Measurements from ENCODE around the gene SLC27A5.
"Not testable (repeated sequence)": the region's sequence is repeated elsewhere in the genome, so short reads cannot be mapped to it uniquely, and the experiment has no call there.

SLC27A5 gene

DNA sequence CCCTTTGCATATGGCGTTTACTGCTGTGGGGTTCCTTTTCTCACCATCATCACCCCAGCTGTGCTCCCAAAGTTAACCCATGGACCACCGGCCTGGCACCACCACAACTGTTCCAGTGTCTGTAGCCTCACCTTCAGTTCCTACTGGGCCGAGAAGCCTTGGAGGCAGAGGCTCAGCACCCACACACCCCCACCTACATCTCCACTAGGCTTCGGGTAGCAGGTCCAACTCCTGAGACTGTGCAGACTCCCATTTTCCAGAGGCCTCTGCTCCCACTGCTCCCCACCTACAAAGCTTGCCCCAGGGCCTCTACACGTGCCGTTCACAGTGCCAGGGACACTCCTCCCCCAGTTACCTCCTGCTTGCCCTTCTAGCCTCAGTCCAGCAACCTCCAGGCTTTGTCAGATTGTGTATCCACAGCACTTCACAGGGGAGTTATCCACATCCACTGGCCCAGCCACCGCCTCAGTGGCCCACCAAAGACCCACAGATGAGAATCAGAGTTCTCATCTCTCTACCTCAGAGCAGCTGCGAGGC, 14.1 kb downstream of the SLC27A5 start:
- DNase-seq (ENCODE audit: low spot score): no peak

DNA sequence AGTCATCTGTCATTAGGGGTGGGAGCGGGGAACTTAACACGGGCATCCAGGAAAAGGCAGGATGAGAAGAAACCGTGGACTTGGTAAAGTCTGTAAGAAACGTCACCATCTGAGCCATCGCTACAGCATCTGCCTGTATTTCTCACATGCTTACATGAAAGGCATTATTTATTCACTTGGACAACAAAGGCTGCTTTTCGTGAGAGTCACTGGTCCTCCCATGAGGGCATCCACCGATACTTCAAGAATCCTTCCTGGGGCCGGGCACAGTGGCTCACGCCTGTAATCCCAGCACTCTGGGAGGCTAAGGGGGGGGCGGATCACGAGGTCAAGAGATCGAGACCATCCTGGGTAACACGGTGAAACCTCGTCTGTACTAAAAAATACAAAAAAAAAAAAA, 19.5 kb downstream of the SLC27A5 start:
- DNase-seq (ENCODE audit: low spot score): no peak

DNA sequence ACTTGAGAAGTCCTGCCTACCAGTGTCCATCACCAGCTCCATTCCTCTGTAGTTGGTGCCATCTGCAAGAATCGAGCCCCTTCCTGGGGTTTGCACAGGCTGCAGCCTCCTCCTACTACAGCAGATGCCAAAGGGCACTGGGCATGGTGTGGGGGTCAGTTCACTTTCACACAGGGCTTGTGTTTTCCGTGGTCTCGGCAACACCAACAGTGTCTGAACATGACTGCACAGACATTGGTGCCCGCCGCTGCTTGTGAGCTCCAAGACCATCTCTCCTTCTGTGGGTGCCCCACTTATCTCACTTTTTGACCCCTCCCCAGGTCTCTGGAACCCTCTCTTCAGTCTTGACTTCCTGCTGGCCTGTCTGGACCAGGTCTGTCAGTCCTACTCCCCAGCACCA, 20.4 kb downstream of the SLC27A5 start:
- no peak for DNase-seq (ENCODE audit: low spot score)

DNA sequence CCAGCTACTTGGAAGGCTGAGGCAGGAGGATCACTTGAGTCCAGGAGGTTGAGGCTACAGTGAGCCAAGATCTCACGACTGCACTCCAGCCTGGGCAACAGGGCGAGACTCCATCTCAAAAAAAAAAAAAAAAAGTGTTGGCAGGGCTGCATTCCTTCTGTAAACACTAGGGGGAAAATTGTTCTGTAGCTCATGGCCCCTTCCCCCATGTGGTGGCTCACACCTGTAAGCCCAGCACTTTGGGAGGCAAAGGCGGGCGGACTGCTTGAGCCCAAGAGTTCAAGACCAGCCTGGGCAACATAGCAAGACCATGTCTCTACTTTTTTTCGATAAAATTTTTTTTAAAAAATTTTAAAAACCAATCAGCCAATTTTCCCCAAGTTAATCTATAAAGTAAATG, 27.4 kb downstream of the SLC27A5 start:
- DNase-seq (ENCODE audit: low spot score): not testable (repeated sequence)

DNA sequence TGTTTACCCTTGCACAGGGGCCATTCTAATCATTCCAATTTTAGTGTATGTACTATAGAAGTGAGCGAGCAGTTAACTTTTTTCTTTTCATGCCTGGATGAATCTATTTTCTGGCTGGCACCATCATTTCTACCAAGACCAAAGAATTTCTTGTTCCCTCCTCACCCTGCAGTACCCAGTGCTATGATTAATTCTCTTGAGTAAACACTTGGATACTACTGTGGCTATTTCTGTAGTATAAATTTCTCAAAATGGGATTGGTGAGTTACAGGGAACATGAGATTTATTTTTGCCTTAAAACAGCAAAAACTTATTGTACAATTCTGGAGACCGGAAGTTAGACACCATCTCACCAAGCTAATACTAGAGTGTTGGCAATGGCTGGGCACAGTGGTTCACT, 28.0 kb downstream of the SLC27A5 start:
- DNase-seq (ENCODE audit: low spot score): no peak

DNA sequence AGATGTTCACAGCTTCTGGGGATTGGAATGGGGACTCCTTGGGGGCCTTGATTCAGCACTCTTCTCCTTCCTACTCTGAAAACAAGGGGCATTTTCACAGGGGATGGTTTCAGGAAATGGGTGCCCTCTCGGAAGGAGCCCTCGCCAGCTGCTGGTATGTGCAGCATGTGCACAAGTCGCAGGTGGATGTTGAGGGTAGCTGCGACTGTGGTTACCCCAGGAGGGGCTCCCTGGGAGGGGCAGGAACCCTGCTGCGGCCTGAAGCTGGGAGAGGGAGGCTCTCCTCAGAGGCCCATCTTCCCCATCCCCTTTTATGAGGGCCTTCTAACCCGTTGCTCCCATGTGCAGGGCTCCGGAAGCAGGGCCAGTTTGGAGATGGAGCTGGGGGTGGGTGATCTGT, 29.4 kb downstream of the SLC27A5 start:
- DNase-seq (ENCODE audit: low spot score): peak; percentile 3

DNA sequence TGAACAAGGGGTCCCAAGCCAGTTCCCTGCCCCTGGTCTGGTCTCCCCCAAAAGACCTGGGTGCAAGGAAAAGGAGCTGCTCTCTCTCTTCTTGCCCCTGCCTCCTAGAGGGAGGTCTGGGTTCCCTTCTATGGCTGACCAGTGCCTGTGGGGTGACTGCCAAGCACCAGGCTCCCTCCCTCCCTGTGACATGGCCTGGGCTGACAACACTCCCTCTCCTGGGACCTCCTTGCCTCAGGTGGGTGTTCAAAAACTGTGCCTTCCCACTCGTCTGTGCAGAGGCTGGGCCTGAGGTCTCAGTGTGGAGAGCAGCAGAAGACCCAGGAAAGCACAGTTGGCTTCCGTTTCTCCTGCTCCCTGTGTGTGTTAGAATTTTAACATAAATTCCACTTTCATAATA, 31.0 kb downstream of the SLC27A5 start:
- DNase-seq (ENCODE audit: low spot score): no peak

DNA sequence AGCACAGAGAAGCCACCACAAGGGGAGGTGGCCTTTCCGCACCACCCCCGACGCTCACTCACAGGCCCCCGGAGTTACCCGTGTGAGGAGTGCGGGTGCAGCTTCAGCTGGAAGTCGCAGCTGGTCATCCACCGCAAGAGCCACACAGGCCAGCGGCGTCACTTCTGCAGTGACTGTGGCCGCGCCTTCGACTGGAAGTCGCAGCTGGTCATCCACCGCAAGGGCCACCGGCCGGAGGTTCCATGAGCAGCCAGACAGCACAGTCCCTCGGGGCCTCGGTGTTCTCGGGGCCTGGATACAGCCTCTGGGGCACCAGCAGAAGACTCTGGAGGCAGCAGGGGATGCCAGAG, 31.3 kb downstream of the SLC27A5 start:
- DNase-seq (ENCODE audit: low spot score): peak; percentile 14

DNA sequence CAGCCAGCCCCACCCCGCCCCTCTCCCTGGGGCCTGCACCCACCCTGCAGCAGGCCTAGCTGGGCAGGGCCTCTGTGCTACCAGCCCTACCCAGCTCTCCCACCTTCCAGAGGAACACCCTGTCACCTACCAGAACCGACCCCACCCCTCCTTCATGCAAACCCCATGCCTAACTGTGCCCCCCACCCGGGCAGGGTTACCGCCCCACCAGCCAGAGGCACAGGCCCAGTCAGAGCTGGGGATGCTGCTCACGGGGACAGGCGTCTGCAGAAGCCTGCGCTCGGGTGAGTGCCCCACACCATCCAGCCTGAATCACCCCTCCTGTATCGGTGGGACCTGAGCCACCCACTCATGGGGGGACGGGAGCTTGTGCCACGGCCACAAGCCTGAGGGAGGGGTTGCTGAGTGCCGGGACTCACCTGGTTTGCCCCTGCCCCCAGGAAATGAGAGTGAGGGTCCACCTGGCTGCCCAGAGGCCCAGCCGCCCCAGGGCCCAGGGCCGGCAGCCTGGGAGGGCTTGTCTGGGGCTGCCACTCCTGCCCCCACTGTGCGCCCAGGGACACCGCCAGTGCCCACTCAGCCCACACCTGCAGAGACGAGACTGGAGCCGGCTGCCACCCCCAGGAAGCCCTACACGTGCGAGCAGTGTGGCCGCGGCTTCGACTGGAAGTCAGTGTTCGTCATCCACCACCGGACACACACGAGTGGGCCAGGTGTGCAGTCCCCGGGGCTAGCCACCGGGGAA, 31.9 kb downstream of the SLC27A5 start:
- no peak for DNase-seq (ENCODE audit: low spot score)

DNA sequence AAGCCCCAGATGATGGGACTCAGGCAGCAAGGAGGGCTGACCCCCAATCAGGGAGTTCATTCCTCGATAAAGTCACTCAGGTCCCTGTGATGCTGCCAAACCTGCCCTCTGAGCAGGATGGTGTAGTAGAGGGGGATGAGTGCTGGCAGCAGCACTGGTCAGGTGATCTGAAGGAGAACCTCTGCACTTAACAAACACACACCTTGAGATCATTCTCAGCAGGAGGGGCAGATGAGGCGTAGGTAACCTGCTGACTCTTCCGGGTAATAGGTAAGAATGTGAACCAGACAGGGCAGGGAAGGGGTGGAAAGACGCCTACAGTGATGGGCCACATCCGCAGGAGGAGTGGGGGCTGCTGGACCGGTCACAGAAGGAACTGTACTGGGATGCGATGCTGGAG, 32.5 kb downstream of the SLC27A5 start:
- peak; percentile 14 for DNase-seq (ENCODE audit: low spot score)

DNA sequence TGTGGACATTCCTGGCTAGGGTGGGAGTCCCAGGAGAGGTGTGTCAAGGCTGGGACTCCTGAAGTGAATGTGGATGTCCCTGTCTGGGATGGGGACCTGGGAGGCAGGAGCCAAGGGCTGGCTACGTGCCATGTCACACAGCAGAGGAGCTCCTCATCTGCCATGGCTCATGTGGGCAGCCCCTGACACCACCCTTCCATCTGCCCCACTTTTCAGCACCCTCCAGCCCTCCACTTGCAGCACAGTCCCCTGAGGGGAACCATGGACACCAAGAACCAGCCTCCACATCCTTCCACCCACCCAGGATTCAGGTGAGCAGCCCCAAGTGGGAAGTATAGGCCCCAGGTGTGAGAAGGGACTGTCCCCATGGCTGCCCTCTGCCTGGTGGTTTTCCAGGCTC, 33.9 kb downstream of the SLC27A5 start:
- DNase-seq (ENCODE audit: low spot score): peak; percentile 22

DNA sequence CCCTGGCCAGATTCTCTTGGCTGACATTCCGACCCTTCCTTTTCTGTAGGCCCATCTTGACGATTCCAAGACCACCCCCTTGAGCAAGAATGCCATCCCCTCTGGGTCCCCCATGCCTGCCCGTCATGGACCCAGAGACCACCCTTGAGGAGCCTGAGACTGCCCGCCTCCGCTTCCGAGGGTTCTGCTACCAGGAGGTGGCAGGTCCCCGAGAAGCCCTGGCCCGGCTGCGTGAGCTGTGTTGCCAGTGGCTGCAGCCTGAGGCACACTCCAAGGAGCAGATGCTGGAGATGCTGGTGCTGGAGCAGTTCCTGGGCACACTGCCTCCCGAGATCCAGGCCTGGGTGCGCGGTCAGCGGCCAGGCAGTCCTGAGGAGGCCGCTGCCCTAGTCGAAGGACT, 34.7 kb downstream of the SLC27A5 start:
- peak; percentile 21 for DNase-seq (ENCODE audit: low spot score)

DNA sequence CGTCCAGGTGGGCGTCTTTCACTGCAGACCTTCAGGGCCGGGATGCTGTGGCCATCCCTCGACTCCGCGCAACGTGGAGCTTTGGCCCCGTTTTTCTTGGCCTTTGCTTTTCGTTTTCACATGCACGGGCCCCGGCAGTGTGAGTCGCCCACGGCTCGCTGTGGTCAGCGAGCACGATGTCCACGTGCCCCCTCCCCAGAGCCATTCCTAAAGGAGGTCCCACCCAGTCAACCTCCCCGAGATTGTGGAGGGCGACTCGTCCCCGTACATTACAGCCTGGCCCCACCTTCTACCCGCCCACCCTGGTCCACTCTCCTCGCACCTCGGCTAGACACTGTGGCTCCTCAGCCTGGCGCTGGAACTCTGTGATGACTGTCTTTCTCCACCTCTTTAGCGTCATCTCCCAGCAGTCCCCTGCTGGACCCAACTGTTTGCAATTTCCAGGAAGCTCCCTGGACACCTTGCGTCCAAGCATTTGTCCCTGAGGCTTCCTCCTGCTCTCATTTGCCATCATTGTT, 35.2 kb downstream of the SLC27A5 start:
- peak; percentile 50 for DNase-seq (ENCODE audit: low spot score)

DNA sequence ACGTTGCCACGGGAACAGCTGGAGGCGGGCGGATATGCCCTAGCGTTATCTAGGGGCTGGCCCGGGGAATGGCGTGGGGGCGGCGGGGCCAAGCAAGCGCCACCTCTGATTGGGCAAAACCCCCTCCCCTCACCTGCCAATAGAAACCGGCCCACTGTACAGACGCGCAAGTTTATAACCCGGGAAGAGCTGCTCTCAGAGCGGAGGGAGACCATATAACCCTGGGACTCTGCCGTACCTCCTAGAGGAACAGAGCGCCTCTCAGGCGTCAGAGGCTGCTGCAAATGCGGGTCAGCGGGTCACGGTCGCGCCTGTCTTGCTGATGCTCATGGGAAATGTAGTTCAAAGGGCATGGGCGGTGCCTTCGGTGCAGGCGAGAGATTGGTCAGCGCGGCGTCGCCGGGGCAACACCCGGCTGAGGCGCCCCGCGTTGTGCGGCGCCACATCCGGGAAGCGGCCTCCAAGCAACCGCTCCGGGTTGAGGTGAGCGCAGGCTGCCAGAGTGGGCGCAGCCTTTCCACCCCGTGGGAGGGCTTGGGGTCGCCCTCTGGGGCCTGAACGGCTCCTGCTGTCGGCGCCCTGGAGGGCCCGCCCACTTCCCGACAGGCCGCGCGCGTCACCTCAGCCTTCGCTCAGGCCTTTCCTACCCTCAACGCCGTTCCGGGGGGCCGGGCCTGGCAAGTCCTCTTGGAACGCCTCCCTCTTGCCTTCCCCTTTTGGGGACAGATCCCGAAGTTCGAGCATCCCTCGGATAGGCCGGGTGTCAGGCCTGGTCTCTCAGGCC, 35.9 kb downstream of the SLC27A5 start, which contains the start of gene ZNF446:
TSS of gene ZNF446 (plus strand) at position 639 of the 784 bp plus-strand sequence. CDS start 867 bp downstream, outside the sequence.
- DNase-seq (ENCODE audit: low spot score): peak; percentile 95

DNA sequence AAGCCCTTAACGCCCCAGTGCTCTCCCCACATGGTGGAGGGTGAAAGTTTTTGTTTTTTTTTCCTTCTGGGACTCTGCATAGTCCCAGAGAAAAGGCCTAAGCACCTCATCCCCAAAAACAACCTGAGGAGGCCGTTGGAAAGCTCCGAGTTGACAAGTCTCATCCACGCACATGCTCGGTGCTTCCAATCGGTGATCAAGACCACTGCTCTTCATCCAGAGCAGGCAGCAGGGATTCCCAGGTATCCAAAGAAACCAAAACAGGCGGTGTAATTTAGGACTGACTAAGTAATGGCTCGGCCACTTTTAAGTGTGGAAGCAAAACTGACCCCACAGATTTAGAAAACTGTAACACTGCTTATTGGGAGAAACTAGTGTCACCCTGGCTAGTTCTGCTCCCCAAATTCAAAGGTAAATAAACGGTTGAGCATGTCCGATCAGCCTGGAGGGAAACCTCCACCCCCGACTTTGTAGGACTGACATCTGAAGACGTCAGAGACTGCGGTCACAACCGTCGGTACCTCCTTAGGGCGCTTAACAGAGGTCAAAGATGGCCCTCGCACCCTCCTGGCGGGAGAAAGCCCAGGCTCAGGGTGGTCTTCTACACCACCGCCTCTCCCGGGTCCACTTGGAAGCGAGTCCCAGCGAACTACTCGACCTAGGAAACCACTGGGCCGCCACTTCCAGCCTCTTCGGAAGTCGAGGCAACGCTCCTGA, 36.6 kb downstream of the SLC27A5 start:
- peak; percentile 23 for DNase-seq (ENCODE audit: low spot score)

DNA sequence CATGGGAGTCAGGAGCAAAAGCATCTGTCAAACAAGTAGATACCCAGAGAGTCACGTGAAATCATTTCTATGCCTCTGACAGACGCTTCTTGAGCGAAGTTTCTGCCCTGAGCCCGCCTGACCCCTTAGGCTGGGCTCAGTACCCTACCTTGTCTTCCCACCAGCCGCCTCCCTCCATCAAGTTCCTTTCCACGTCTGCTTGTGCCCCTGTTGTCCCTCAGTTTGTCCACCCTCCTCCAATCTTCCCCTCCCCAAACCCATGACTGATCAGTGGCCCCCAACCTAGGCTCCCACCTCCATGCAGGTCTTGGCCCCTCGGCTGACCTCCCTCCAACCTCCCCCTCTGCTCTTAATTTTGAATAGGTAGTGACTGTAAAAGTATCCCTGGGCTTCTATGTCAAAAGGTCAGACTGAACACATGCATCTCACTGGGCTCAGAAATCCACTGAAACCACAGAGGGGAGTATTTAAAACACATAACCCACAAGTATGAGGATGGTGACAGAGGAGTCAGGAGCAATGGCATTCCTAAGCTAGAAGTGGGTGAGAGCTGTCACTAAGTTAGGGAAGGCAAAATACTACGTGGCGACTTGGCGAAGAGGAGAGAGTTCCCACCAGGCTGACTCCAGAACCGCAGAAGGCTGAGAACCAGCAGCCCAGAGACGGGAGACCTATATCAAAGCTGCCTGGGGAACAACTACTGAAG, 37.3 kb downstream of the SLC27A5 start:
- peak; percentile 20 for DNase-seq (ENCODE audit: low spot score)

DNA sequence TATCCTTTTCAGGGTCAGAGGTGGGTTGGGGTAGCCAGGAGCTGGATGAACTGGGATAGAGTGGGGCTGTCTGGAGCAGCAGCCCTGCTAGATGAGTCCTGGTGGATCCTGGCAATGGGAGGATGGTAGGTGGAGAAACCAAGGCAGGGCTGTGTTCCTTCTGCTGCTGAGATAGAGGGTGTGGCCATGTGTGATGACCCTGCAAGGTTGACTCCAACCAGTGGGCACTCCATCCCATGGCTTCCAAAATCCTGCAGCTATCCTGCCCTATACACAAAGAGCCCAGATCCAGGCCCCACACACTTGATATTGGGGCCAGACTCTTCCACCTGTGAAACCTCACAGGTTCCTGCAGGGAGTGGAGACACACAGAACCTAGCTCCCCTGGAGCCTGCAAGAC, 38.0 kb downstream of the SLC27A5 start:
- no peak for DNase-seq (ENCODE audit: low spot score)

DNA sequence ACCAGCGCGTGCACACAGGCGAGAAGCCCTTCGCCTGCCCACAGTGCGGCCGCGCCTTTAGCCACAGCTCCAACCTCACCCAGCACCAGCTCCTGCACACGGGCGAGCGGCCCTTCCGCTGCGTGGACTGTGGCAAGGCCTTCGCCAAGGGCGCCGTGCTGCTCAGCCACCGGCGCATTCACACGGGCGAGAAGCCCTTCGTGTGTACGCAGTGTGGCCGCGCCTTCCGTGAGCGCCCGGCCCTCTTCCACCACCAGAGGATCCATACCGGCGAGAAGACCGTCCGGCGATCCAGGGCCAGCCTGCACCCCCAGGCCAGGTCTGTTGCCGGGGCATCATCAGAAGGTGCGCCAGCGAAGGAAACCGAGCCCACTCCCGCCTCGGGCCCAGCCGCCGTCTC, 40.1 kb downstream of the SLC27A5 start:
- DNase-seq (ENCODE audit: low spot score): no peak

DNA sequence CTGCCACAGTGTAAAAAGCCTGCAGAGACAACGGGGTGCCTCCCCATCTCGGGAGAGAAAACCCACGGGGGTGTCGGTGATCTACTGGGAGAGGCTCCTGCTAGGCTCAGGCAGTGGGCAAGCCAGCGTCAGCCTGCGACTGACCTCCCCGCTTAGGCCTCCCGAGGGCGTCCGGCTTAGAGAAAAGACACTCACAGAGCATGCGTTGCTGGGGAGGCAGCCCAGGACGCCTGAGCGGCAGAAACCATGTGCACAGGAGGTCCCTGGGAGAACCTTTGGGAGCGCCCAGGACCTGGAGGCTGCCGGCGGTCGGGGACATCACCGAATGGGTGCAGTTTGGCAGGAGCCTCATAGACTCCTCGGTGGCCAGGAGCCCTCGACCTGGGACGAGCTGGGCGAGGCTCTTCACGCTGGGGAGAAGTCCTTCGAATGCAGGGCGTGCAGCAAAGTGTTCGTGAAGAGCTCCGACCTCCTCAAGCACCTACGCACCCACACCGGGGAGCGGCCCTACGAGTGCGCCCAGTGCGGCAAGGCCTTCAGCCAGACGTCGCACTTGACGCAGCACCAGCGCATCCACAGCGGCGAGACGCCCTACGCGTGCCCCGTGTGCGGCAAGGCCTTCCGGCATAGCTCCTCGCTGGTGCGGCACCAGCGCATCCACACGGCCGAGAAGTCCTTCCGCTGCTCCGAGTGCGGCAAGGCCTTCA, 40.8 kb downstream of the SLC27A5 start:
- peak; percentile 5 for DNase-seq (ENCODE audit: low spot score)

DNA sequence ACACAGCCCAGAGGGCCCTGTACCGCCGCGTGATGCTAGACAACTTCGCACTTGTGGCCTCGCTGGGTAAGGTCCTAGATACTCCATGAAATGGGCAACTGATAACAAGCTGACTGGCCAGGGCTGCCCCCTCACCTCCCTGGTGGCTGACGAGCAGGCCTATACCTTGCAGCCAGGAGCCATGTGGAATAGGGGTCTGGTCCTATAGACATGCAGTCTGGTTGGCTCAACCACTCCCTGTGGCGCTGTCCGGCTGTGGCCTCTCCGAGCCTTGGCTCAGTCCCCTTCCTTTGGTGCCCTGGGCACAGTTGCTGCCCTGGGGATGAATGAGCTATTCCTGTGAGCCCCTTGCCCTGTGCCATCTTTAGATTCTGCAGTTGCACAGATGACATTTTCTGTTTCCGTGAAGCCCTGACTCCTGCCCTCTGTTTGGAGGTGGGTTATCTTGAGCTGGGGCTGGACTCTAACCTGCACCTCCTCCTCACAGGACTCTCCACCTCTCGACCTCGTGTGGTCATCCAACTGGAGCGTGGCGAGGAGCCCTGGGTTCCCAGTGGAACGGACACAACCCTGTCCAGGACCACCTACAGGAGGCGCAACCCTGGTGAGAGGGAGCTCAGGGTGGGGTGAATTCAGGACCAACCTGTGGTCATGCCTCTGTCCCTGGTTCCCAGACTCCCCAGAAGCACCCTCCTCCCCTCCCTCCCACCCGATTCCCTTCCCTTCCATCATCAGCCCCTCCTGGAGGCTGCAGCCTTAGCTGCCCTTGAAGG, 42.4 kb downstream of the SLC27A5 start:
- no peak for DNase-seq (ENCODE audit: low spot score)

Measured in D341Med (cell line).